Measurements from ENCODE around the gene RNF5. TPM values are rescaled to one million over a fixed set of nuclear protein-coding genes. Genes with fewer than 3 reads are reported as not detected.
"Not testable (repeated sequence)": the region's sequence is repeated elsewhere in the genome, so short reads cannot be mapped to it uniquely, and the experiment has no call there.

RNF5 gene
- total RNA-seq, 1 donor from 2014 or later, result 35.3 TPM

DNA sequence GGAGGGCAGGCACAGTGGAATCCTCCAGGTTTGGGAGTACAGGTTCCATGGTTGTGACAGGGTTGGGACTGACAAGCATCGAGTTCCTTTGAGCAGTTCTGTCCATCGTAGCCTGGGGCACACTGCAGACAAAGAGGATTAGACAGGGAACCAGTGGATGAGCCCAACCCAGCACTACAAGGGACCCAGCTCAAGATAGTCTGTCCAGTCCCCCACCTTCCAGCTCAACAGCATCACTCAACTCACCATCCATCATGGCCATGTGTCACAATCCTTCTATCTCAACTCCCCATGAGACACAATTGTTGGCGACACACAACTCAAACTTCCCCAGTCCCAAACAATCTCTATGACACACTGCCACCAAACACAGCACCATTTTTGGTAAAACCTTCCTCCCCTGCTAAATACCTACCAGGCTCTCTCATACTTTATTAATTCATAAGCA lies 26.1 kb downstream of the RNF5 start:
- DNase-seq (ENCODE audit: low read depth, low spot score), result no peak

DNA sequence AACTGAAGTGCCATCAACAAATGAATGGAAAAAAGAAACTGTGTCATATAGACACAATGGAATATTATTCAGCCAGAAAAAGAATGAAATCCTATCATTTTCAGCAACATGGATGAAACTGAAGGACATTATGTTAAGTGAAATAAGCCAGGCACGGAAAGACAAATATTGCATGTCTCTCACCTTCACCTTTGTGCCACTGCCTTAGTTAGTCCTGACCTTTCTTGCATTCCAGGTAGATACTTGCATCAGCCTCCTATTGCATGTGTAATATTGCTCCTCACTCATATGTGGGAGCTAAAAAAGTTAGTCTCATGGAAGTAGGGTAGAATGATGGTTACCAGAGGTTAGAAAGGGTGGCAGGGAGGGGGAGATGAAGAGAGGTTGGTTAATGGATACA lies 30.8 kb downstream of the RNF5 start:
- no peak for DNase-seq (ENCODE audit: low read depth, low spot score)

DNA sequence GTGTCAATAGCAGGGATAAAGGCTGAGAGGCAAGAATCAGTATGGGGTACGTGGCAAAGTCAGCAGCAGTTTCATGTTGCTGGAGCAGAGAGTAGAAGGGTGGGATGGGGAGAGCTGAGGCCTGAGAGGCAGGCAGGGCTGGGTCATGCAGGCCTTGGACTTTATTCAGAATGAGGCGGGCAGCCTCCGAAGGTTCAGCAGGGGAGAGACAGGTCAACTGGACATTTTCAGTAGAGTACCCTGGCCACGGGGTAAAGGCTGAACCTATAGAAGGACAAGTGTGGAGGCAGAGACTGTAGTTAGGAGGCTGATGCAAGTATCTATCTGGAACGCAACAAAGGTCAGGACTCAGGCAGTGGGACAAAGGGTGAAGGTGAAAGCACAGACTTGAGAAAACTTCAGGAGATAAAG lies 32.0 kb downstream of the RNF5 start:
- no peak for DNase-seq (ENCODE audit: low read depth, low spot score)

DNA sequence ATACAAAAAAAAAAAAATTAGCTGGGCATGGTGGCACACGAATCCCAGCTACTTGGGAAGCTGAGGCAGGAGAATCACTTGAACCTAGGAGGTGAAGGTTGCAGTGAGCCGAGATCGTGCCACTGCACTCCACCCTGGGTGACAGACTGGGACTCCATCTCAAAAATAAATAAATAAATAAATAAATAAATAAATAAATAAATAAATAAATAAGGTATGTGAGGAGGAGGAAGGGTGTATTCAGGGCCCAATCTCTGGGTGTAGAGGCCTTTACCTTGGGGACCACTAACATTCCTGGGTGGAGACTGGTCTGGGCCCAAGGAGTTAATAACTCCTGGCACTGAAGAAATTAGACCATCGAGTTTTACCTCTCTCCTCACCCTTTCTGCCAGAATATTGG lies 33.2 kb downstream of the RNF5 start:
- DNase-seq (ENCODE audit: low read depth, low spot score), result not testable (repeated sequence)

DNA sequence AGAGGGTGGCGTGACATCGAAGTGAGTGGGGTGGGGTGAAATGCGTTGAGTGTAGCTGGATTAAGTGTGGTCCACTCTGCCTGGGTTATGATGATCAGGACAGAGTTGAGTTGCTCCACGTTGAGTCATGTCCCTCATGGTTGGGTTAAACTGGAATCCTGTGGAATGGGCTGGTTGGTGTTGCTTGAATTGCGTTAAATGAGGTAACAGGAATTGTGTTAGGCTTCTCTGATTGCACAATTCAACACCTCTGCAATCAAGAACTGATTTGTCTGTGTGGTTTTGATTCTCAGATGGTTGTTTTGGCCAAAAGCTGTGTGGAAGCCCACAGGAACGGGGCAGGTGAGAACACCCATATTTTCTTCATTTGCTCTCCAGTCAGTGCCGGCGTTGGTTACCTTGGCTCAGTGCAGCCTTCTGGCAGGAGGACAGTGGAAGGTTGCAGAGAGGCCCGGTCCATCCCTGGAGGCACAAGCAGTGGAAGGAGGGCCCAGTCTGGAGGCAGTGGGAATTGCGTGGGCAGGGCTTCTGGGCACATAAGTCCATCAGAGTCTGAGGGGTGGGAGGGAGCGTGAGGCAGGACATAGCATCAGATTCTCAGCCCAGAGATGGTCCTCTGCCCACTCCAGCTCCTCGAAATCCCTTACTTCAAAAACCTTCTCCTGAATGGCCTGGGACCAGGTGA lies 34.0 kb downstream of the RNF5 start:
- DNase-seq (ENCODE audit: low read depth, low spot score), result no peak

DNA sequence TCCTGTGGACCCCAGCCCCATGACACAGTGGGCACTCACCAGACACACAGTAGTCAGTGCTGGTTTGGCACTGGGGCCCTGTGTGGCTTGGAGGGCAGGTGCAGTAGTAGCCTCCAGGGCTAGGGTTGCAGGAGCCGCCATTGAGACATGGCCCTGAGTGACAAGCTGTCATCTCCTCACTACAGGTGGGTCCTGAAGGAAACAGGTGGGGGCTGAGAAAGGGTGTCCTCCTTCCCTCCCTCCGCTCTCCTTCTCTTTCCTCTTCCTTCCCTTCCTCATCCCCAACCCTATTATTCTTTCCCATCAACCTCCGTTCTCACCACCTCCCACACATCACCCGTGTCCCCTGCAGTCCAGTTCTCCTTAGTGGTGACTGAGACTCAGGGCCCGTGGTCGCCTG lies 35.4 kb downstream of the RNF5 start:
- no peak for DNase-seq (ENCODE audit: low read depth, low spot score)

DNA sequence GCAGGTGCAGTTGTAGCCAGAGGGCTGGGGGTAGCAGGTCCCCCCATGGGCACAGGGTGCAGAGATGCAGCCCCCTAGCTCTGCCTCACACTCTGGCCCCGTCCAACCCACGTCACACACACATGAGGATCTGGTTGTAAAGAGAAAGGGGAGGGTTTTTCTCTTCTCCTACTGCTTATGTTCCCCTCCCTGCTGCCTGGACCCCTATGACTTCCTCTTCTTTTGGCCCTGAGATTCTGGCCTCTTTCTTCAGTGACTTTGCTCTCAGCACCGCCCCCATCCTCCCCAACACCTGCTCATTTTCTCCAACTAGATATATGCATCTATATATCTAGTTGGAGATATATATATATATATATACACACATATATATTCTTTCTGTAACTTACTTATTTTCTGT lies 35.9 kb downstream of the RNF5 start:
- DNase-seq (ENCODE audit: low read depth, low spot score), result no peak

DNA sequence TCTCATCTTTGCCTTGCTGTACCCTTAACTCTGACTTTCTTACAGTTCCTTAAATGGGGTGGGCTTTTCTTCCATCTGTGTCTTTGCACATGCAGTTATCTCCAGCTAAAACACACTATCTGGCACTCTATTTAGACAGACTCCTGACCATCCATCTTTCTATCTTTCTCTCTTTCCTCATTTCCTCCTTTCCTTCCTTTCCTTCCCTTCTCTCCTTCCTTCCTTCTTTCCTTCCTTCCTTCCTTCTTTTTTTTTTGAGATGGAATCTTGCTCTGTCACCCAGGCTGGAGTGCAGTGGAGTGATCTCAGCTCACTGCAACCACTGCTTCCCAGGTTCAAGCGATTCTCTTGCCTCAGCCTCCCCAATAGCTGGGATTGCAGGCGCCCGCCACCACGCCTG lies 37.4 kb downstream of the RNF5 start:
- DNase-seq (ENCODE audit: low read depth, low spot score), result no peak

DNA sequence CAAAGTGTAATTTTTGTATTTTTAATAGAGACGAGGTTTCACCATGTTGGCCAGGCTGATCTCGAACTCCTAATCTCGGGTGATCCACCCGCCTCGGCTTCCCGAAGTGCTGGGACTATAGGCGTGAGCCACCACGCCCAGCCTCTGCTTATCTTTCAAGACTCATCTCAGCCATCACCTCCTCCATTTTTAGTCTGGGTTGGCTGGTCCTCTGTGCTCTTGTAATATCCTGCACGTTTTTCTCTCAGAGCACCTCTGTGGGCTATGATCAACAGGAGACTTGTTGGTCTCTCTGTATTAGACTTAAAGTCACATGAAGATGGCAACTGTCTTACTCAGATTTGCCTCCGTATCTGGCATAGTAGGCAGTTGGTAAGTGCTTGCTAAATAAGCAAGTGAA lies 38.1 kb downstream of the RNF5 start:
- no peak for DNase-seq (ENCODE audit: low read depth, low spot score)

DNA sequence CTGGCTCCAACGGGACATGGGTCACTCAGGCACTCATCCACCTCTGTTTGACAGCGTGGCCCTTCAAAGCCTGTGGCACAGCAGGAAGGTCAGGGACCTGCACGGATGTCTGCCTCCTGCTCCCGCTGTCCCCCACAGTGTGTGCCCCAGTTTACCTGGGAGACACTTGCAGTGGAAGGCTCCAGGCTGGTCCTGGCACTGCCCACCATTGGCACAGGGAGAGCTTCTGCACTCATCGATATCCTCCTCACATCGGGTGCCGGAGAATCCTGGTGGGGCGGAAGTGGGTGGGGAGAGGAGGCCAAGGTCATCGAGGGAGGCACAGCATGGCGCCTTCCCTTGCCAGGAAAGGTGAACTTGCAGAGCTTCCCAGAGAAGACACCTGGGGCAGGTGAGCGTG lies 38.8 kb downstream of the RNF5 start:
- no peak for DNase-seq (ENCODE audit: low read depth, low spot score)

DNA sequence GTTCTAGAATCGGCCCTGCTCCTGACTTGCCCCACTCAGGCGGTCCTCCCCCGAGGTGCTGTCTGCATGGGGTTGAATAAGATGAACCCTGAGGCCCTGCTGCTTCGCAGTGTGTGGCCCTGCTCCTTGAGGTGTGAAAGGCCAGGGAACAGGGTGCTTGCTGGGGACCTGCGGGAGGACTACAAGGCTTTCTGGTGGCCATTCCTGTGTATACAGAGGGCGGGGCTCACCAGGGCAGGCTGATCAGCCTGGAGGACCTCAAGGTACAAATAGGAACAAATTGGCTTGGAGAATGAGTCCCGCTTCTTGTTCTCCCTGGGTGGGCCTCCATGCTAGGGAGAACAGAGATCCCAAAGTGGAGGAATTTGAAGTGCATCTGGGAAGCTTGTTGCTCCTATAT lies 40.0 kb downstream of the RNF5 start:
- DNase-seq (ENCODE audit: low read depth, low spot score), result no peak

DNA sequence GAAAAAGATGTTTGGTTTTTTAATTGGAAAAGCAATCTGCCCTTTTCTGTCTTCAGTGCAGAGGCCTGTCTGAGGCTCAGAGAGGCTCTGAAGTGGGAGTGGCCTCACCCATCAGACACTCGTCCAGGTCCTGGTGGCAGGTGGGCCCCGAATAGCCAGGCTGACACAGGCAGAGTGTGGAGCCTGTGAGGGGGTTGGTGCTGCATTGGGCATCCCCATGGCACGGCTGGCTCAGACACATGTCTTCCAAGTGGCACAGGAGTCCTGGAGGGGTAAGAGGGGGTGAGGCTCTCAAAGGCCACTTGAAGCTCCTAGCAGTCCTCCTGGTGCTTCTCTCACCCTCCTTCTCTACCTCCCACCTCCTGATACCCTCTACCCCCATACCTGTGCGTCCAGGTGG lies 41.8 kb downstream of the RNF5 start:
- DNase-seq (ENCODE audit: low read depth, low spot score), result no peak

DNA sequence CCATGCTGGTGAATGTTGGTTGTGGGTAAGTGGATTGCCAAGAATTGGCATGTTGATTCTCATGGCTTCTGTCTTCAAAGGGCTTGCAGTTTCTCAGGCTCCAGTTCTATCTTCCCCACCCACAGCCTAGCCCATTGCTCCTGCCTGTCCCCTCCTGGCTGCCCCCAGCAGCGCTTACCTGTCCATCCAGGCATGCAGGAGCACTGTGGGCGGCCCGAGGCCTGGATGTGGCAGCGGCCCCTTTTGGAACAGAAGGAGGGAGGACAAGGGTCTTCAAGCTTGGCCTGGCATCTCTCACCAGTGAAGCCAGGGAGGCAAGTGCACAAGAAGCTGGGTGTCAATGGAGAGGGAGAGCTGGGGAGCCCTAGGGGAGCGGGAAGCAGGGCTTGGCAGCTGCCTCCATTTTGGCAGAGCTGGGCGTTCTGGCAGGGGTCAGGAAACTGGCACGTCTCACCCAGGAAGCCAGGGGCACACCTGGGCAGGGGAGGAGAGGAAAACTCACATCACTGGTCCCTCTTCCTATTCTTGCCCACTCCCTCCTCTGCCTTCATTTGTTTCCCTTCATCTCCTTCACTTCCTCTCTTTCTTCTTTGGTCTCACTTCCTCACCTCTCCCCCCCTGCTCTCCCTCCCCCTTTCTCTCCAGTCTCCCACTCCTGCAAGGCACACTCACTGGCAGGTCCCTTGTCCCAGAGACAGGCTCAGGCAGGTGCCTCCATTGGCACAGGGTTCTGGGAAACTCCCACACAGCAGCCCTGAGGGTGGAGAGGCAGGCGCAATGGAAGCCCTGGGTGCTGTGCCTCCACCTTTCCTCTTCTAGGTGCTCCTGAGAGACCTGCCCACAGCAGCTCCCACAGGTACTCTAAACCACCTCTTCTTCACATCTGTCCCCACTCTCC lies 44.4 kb downstream of the RNF5 start:
- no peak for DNase-seq (ENCODE audit: low read depth, low spot score)

DNA sequence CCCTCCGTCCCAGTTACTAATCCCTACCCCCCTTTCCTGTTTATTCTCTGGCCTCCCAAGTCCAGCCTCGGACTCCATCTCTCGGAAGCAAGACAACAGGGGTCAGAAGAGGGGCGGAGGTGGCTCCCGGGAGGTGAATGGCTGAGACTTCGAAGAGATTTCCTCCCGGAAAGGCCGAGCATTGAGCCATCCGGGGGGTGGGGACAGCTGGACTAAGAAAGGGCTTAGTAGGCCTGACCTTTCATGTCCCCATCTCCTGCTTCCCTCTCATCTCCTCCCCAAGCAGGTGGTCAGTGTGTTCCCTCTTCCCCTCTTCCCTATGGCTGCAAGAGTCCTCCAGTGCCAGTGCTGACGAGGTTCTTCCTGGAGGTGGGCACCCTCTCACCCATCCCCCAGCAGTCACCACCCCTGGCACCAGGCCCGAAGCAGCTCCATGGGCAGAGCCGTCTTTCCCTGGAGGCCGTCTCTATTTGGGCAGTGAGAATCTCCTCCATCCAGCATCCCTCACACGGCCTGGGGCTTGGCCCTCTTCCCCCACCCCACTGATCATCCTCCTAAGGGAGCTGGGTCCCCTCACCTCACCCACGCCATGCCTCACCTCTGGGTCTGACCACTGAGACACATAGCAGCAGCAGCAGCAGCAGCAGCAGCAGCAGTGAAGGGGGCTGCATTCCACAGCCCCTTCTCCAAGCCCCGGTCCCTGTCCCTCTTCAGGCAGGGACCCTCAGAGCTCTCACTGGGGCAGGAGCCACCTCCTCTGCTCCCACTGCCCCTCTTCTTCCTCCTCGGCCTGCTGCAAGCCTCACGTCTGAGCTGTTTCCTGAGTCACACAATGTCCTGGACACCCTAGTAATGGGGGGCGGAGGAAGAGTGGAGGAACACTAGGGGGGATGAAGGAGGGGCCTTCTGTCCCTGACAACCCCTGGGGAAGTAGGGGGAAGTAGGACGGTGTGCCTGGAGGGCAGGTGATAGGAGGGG lies 45.3 kb downstream of the RNF5 start, which contains the start of gene NOTCH4:
TSS of gene NOTCH4 (minus strand) at position 810 of the 978 bp plus-strand sequence. CDS start at position 671, 139 bp downstream.
- DNase-seq (ENCODE audit: low read depth, low spot score), result no peak

DNA sequence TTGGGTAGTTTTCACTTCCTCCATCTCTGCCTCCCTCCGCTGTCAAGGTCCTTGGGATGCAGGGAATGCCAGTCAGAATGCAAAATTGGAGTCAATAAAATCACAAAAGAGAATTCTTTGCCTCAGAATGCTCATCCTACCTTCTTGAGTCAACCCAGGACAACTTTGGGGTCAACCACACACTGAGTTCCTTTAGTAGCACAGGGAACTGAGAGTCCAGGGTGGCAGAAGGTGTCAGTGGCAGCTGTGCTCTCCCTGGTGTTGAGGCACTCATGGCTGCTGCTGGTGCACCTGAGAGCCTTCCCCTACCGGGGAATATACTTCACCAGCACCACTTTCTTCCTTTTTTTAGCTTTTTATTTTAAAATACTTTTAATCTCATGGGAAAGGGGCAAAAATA lies 46.5 kb downstream of the RNF5 start:
- no peak for DNase-seq (ENCODE audit: low read depth, low spot score)

DNA sequence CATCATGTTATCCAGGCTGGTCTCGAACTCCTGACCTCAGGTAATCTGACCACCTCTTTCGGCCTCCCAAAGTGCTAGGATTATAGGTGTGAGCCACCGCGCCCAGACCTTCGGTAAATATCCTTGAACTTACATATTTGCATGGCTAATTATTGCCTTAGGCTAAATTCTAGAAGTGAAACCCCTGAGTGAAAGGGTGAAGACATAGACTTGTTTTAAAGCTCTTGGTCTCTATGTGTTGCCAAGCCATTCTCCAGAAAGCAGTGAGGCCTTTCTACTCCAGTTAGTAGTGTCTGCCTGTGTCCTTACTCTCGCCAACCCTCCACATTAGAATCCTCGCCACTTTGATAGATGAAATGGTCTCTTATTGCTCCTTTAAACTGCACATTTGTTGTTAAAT lies 48.2 kb downstream of the RNF5 start:
- no peak for DNase-seq (ENCODE audit: low read depth, low spot score)

Other genes starting within 250 kb of the RNF5 start
- 3.4 and 4.0 TPM in 2 replicates for gene CFB, start 232.3 kb upstream of the RNF5 start, total RNA-seq
- 110 and 121 TPM in 2 replicates for gene NELFE, start 219.4 kb upstream of the RNF5 start, total RNA-seq
- gene SKIC2, start 219.2 kb upstream of the RNF5 start, total RNA-seq, result 42.9 and 49.6 TPM in 2 replicates
- 10.1 and 11.6 TPM in 2 replicates for gene DXO, start 206.3 kb upstream of the RNF5 start, total RNA-seq
- 0.46 and 1.3 TPM in 2 replicates for gene C4A, start 196.3 kb upstream of the RNF5 start, total RNA-seq
- gene C4B, start 163.6 kb upstream of the RNF5 start, total RNA-seq, result 0.66 and 1.0 TPM in 2 replicates
- gene CYP21A2, start 140.0 kb upstream of the RNF5 start, total RNA-seq, result not detected in 2 replicates
- gene TNXB, start 69.1 kb upstream of the RNF5 start, total RNA-seq, result 0.21 and 0.73 TPM in 2 replicates
- gene ATF6B, start 50.2 kb upstream of the RNF5 start, total RNA-seq, result 13.7 and 13.9 TPM in 2 replicates
- gene FKBPL, start 48.1 kb upstream of the RNF5 start, total RNA-seq, result 6.3 and 6.7 TPM in 2 replicates
- gene PRRT1, start 26.5 kb upstream of the RNF5 start, total RNA-seq, result 0.07 TPM in 1 of 2 replicates, not detected in the other
- gene PPT2, start 24.3 kb upstream of the RNF5 start, total RNA-seq, result 35.1 and 69.7 TPM in 2 replicates
- 1.2 and 1.3 TPM in 2 replicates for gene EGFL8, start 13.8 kb upstream of the RNF5 start, total RNA-seq
- 8.3 and 11.0 TPM in 2 replicates for gene AGPAT1, start 2.3 kb upstream of the RNF5 start, total RNA-seq
- 0.26 and 0.53 TPM in 2 replicates for gene AGER, start 5.8 kb downstream of the RNF5 start, total RNA-seq
- 41.8 and 48.7 TPM in 2 replicates for gene PBX2, start 11.8 kb downstream of the RNF5 start, total RNA-seq
- 6.0 and 7.1 TPM in 2 replicates for gene GPSM3, start 14.2 kb downstream of the RNF5 start, total RNA-seq
- gene NOTCH4, start 45.7 kb downstream of the RNF5 start, total RNA-seq, result 20.1 and 25.0 TPM in 2 replicates
- not detected in 2 replicates for gene TSBP1, start 193.5 kb downstream of the RNF5 start, total RNA-seq
- not detected in 2 replicates for gene BTNL2, start 228.8 kb downstream of the RNF5 start, total RNA-seq

All from pulmonary artery endothelial cell (primary cell).